ENCODE data around the gene NMB.
"Not testable (repeated sequence)": the region's sequence is repeated elsewhere in the genome, so short reads cannot be mapped to it uniquely, and the experiment has no call there.

Gene NMB

DNA sequence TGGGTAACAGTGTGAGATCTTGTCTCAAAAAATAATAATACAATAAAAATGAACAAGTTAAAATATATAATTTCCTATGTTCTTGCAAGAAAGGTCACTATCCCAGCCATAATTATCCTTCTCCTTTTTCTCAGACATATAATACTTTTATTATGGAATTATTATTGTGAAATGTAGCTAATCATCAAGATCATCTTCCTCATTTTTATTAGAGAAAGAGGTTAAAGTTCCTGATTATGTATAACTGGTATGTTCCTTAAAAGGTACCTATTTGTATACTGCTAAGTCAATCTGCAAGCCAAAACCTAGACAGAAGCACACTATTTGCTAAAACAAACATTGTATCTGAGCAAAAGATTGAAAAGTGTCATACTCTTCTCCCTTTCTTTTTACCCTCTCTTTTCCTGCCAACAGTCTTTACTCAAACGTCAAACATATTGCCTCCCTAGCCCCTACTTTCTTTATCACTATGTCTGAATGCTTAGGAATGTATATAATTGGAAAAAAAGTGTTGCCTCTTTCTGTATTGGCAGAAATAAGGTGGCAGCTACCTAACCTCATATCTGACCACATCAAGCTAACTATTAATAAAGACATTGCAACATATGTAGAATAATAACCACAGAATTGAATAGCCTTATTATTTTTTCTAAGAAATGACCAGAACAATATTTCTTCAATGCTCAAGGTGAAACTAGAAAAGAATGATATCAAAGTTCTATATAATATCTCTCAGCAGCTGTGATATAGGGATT, 39.4 kb upstream of the NMB start:
- TF ChIP-seq PATZ1 (CRISPR knock-in tag; IDR thresholded peaks at IDR 0.05; ENCODE audit: borderline replicate concordance) (no peak), TSHZ2 (CRISPR knock-in tag; IDR thresholded peaks at IDR 0.05) (no peak), CSRNP3 (CRISPR knock-in tag; IDR thresholded peaks at IDR 0.05) (no peak)
- ATAC-seq: no peak

DNA sequence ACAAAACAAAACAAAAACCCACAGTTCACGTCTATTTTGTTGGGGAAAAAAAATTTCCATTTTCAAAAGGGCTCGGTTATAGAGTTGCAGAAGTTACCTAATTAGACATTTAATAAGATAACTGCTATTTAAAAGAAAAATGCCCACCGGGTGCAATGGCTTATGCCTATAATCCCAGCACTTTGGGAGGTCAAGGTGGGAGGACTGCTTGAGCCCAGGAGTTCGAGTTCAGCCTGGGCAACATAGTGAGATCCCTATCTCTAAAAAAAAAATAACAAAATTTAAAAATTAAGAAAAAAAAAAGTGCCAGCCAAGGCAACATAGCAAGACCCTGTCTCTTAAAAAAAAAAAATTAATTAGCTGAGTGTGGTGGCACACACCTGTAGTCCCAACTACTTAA, 38.8 kb upstream of the NMB start:
- ATAC-seq: no peak
- TF ChIP-seq PPARA (CRISPR knock-in tag; IDR thresholded peaks at IDR 0.05; ENCODE audit: borderline replicate concordance): no peak
- TF ChIP-seq CSDC2 (CRISPR knock-in tag; IDR thresholded peaks at IDR 0.05): no peak
- TF ChIP-seq, protein P1, sequence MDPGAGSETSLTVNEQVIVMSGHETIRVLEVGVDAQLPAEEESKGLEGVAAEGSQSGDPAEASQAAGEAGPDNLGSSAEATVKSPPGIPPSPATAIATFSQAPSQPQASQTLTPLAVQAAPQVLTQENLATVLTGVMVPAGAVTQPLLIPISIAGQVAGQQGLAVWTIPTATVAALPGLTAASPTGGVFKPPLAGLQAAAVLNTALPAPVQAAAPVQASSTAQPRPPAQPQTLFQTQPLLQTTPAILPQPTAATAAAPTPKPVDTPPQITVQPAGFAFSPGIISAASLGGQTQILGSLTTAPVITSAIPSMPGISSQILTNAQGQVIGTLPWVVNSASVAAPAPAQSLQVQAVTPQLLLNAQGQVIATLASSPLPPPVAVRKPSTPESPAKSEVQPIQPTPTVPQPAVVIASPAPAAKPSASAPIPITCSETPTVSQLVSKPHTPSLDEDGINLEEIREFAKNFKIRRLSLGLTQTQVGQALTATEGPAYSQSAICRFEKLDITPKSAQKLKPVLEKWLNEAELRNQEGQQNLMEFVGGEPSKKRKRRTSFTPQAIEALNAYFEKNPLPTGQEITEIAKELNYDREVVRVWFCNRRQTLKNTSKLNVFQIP (CRISPR knock-in tag; IDR thresholded peaks at IDR 0.05; ENCODE audit: borderline replicate concordance, low read depth): no peak
- no peak for TF ChIP-seq ISL1 (CRISPR knock-in tag; IDR thresholded peaks at IDR 0.05)
- TF ChIP-seq OSR1 (CRISPR knock-in tag; IDR thresholded peaks at IDR 0.05): no peak
- TF ChIP-seq ARNTL (CRISPR knock-in tag; IDR thresholded peaks at IDR 0.05; ENCODE audit: borderline replicate concordance, low read depth): no peak
- TF ChIP-seq ZNF565 (CRISPR knock-in tag; conservative IDR thresholded peaks at IDR 0.05; ENCODE audit: low read depth): no peak
- no peak for TF ChIP-seq ZC3H10 (CRISPR knock-in tag; IDR thresholded peaks at IDR 0.05)
- TF ChIP-seq ZFP3 (CRISPR knock-in tag; IDR thresholded peaks at IDR 0.05): no peak
- TF ChIP-seq CSRNP3 (CRISPR knock-in tag; IDR thresholded peaks at IDR 0.05): no peak
- no peak for TF ChIP-seq TOX (CRISPR knock-in tag; IDR thresholded peaks at IDR 0.05; ENCODE audit: borderline replicate concordance)
- TF ChIP-seq ZNF8 (CRISPR knock-in tag; IDR thresholded peaks at IDR 0.05): no peak

DNA sequence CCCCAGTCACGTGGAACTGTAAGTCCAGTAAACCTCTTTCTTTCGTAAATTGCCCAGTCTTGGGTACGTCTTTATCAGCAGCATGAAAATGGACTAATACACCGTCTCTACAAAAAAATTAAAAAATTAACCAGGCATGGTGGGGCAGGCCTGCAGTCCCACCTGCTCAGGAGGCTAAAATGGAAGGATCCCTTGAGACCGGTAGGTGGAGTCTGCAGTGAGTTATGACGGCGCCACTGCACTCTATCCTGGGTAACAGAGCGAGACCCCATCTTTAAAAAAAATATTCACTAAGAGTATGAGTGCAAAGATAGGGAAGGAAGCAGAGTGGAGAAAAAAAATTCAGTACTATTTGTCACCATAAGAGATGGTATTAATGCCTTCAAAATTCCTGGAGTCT, 32.3 kb upstream of the NMB start:
- TF ChIP-seq CSRNP3 (CRISPR knock-in tag; IDR thresholded peaks at IDR 0.05) (no peak), ZNF8 (CRISPR knock-in tag; IDR thresholded peaks at IDR 0.05) (no peak), RARB (CRISPR knock-in tag; IDR thresholded peaks at IDR 0.05) (no peak)
- ATAC-seq: no peak

GRCh38 chr15:84689858-84690257, 31.9 kb upstream of the NMB start:
- TF ChIP-seq RARB (CRISPR knock-in tag; IDR thresholded peaks at IDR 0.05) (no peak), ARNTL (CRISPR knock-in tag; IDR thresholded peaks at IDR 0.05; ENCODE audit: borderline replicate concordance, low read depth) (no peak), SNAI2 (CRISPR knock-in tag; IDR thresholded peaks at IDR 0.05) (no peak), ISL1 (CRISPR knock-in tag; IDR thresholded peaks at IDR 0.05) (no peak), TOX (CRISPR knock-in tag; IDR thresholded peaks at IDR 0.05; ENCODE audit: borderline replicate concordance) (no peak)
- no peak for ATAC-seq

DNA sequence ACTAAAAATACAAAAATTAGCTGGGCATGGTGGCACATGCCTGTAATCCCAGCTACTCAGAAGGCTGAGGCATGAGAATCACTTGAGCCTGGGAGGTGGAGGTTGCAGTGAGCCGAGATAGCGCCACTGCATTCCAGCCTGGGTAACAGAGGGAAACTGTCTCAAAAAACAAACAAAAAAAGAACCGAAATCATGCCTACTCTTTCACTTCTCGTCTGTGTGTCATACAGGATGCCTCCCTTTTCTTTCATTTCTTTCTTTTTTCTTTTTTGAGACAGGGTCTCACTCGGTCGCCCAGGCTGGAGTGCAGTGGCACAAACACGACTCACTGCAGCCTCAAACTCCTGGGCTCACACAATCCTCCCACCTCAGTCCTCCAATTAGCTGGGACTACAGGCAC, 28.4 kb upstream of the NMB start:
- not testable (repeated sequence) for ATAC-seq
